Stimulated activated CD8-positive, alpha-beta memory T cell treated with anti-CD3 and anti-CD28 coated beads, Interleukin-2, amount 100 ng/mL, for 1 hour (primary cell): ENCODE measurements around the gene RSPH9.

Experiments used
- DNase-seq, 2 donors: peaks; one replicate each; pipeline ENCODE4 v3.0.0-alpha.2; 2020; ENCODE audit warnings: low read depth in 2 of 2

Gene RSPH9

GRCh38 chr6:43710576-43710975 lies 65.7 kb downstream of the RSPH9 start:
- no peak for DNase-seq

GRCh38 chr6:43712579-43712978 lies 67.7 kb downstream of the RSPH9 start:
- DNase-seq: no peak

GRCh38 chr6:43713643-43714310 lies 68.9 kb downstream of the RSPH9 start:
- DNase-seq: no peak

DNA sequence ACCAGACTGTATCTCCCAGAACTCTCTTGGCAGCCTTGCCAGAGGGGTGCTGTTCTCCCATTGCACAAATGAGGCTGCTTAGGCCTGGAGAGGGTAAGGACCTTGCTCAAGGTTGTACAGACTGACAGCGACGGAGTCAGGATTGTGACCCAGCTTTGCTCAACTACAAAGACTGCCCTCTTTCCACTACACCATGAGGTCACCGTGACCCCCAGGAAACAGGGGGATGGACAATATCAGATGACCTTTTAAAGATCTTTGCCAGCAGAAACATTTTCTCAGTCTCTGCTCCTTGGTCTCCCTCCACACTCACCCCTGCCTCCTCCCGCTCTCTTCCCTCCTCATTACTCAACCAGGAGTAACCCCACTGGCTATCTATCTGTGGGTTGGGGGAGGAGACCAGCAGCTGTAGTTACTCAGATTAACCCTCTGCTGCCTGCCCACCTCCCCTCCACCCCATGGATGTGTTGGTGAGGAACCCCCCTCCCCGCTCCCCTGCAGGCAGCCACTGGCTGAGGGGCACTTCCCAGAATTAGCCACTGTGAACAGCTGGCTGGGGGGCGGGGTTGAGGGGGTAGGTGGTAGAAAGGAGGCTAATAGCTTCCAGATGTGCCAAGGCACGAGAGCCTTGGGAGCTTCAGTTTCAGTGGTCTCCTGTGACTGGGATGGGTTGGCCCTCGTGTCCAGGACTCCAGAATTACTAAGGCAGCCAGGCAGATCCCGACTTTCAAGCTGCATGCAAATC lies 69.6 kb downstream of the RSPH9 start:
- no peak for DNase-seq

DNA sequence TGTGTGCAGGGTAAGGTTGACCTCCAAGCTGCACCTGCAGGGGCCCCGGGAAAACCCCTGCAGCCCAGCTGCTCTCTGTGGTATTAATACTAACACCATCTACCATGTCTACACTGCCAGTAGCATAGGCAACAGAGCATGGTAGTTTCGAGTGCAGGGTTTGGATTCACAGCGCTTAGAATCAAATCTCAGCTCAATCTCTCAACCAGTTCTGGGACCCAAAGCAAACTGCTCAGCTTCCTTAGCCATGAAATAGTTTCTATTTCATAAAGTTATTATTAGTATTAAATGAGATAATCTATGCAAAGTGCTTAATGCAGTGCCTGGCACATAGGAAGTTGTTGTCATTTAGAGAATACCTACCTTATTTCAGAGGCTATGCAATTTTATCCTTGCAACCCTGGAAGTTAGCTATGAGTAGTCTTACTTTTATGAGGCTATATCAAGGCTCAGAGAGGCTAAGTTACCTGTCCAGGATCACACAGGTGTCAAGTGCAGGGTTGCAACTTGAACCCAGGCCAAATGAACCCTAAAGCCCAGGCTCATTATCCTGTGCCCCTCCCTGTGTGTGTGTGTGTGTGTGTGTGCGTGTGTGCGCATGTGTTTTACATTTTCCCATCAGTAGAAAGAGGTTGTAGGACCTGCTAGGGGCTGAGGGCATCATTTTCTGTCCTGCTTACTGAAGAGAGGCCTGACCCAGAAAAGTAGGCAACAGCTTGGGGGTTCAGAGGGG lies 70.4 kb downstream of the RSPH9 start:
- DNase-seq: no peak

- no peak for DNase-seq
Observed at GRCh38 chr6:43716099-43716498, 71.3 kb downstream of the RSPH9 start.

DNA sequence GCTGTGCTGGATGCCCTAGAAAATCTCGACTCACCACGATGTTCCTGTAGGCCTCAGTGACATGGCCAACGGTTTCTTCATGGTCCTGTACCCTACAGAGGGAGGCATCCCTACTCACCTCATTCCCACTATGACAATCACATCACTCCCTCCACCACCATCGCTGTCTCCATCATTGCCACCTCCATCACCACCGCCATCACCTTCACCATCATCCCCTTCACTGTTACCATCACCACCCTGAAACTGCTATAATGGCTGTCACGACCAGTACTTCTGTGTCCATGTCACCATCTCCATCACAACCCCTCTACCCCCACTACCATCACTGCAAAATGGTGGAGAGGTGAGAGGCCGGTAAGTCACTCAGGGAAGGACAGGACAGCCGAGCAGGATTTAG lies 72.6 kb downstream of the RSPH9 start:
- no peak for DNase-seq

- DNase-seq: no peak
Observed at GRCh38 chr6:43717822-43718221, 73.0 kb downstream of the RSPH9 start.

DNA sequence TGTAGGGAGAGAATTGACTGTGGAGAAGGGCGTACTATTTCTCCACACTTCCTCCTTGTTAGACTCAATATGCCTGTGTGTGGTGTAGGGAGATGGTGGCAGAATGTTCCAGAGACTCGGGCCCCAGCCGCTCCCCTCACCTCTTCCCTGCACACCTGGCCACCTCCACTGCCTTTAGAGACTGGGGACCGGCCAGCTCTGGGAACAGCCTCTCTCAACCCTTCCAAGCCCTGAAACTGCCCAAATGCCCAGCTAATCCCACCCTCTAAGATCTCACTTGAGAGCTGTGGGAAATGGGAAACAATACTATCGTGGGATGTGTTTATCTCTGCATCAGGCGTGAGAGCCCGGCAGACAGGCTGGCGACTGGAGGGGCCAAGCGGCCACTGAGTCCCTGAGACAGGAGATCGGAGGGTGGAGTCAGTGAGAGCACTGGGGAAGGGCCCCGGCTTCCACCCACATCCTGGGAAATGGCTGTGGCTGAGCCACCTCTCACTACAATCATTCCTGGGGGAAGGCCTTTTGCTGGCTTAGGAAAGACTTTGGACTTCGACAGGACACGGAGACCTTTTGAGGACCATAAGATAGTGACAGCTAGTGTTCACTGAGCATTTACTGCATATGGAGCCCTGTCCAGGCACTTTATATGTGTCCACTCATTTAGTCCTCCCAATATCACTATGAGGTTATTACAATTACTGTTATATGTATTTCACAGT lies 73.7 kb downstream of the RSPH9 start:
- no peak for DNase-seq

DNA sequence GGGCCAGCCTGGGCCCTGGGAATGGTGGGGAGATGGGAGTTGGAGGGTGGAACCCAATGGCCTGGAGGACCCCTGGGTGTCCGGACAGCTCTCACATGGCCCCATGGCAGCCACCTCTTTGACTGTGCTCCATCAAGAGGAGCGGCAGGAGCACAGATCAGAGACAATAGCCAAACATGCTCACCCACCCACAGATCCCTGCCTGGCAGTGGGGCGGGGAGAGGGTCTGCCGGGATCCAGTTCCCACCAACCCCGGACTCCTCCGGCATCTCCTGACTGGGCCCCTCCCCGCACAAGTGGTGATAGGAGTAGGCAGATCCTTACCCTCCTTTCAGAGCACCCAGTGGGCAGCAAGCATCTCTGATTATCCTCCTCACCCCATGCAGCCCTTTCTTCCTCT lies 74.7 kb downstream of the RSPH9 start:
- DNase-seq: no peak

GRCh38 chr6:43720999-43721398 lies 76.2 kb downstream of the RSPH9 start:
- DNase-seq: no peak
